ENCODE measurements around the gene SPATA32.
"Not testable (repeated sequence)": the region's sequence is repeated elsewhere in the genome, so short reads cannot be mapped to it uniquely, and the experiment has no call there.

Gene SPATA32

GRCh38 chr17:45257115-45257514, 4.8 kb downstream of the SPATA32 start:
- TF ChIP-seq GATA1 (IDR thresholded peaks at IDR 0.05; ENCODE audit: low read depth, low read length) (no peak), POLR2A (IDR thresholded peaks at IDR 0.05; ENCODE audit: low read length) (no peak)
- DNase-seq = no peak

GRCh38 chr17:45256114-45256966, 5.6 kb downstream of the SPATA32 start:
- TF ChIP-seq GATA1 (IDR thresholded peaks at IDR 0.05; ENCODE audit: low read depth, low read length) (no peak), POLR2A (IDR thresholded peaks at IDR 0.05; ENCODE audit: low read length) (no peak)
- no peak for DNase-seq

- no peak for DNase-seq
- TF ChIP-seq GATA1 (IDR thresholded peaks at IDR 0.05; ENCODE audit: low read depth, low read length) (no peak), POLR2A (IDR thresholded peaks at IDR 0.05; ENCODE audit: low read length) (no peak)
Measured at GRCh38 chr17:45255358-45255757, 6.5 kb downstream of the SPATA32 start.

GRCh38 chr17:45253879-45254278, 8.0 kb downstream of the SPATA32 start:
- no peak for DNase-seq
- TF ChIP-seq GATA1 (IDR thresholded peaks at IDR 0.05; ENCODE audit: low read depth, low read length) = no peak
- no peak for TF ChIP-seq POLR2A (IDR thresholded peaks at IDR 0.05; ENCODE audit: low read length)

- not testable (repeated sequence) for DNase-seq
Measured at GRCh38 chr17:45253237-45253636, 8.7 kb downstream of the SPATA32 start.

GRCh38 chr17:45251931-45252330, 10.0 kb downstream of the SPATA32 start:
- DNase-seq = no peak
- no peak for TF ChIP-seq GATA1 (IDR thresholded peaks at IDR 0.05; ENCODE audit: low read depth, low read length)
- TF ChIP-seq POLR2A (IDR thresholded peaks at IDR 0.05; ENCODE audit: low read length) = peak; percentile 32

- DNase-seq = no peak
- TF ChIP-seq POLR2A (IDR thresholded peaks at IDR 0.05; ENCODE audit: low read length) (peak; percentile 13), GATA1 (IDR thresholded peaks at IDR 0.05; ENCODE audit: low read depth, low read length) (no peak)
Measured at GRCh38 chr17:45248132-45248957, 13.5 kb downstream of the SPATA32 start.

- TF ChIP-seq POLR2A (IDR thresholded peaks at IDR 0.05; ENCODE audit: low read length) = peak; percentile 53
- TF ChIP-seq GATA1 (IDR thresholded peaks at IDR 0.05; ENCODE audit: low read depth, low read length) = no peak
- peak; percentile 76 for DNase-seq
Measured at GRCh38 chr17:45247429-45248131, 14.3 kb downstream of the SPATA32 start.

- peak in 1 of 2 experiments; percentile 31 for DNase-seq
- TF ChIP-seq POLR2A (IDR thresholded peaks at IDR 0.05; ENCODE audit: low read length) = no peak
- no peak for TF ChIP-seq GATA1 (IDR thresholded peaks at IDR 0.05; ENCODE audit: low read depth, low read length)
Measured at GRCh38 chr17:45246861-45247428, 14.9 kb downstream of the SPATA32 start.

- TF ChIP-seq POLR2A (IDR thresholded peaks at IDR 0.05; ENCODE audit: low read length) (no peak), GATA1 (IDR thresholded peaks at IDR 0.05; ENCODE audit: low read depth, low read length) (no peak)
Measured at GRCh38 chr17:45246338-45246737, 15.6 kb downstream of the SPATA32 start.

GRCh38 chr17:45244725-45245656, 16.9 kb downstream of the SPATA32 start:
- DNase-seq = no peak
- TF ChIP-seq GATA1 (IDR thresholded peaks at IDR 0.05; ENCODE audit: low read depth, low read length) = no peak
- no peak for TF ChIP-seq POLR2A (IDR thresholded peaks at IDR 0.05; ENCODE audit: low read length)

More at GRCh38 chr17:45246338-45246737, 15.6 kb downstream of the SPATA32 start:
- no peak for DNase-seq

- DNase-seq = no peak
- no peak for TF ChIP-seq POLR2A (IDR thresholded peaks at IDR 0.05; ENCODE audit: low read length)
- TF ChIP-seq GATA1 (IDR thresholded peaks at IDR 0.05; ENCODE audit: low read depth, low read length) = no peak
Measured at GRCh38 chr17:45243750-45244149, 18.1 kb downstream of the SPATA32 start.

GRCh38 chr17:45242029-45242414, 19.9 kb downstream of the SPATA32 start:
- no peak for DNase-seq
- no peak for TF ChIP-seq GATA1 (IDR thresholded peaks at IDR 0.05; ENCODE audit: low read depth, low read length)
- no peak for TF ChIP-seq POLR2A (IDR thresholded peaks at IDR 0.05; ENCODE audit: low read length)

Data from erythroblast (primary cell).